ENCODE results near the gene GPR85. TPM values are rescaled to one million over a fixed set of nuclear protein-coding genes. Genes with fewer than 3 reads are reported as not detected.
"Not testable (repeated sequence)": the region's sequence is repeated elsewhere in the genome, so short reads cannot be mapped to it uniquely, and the experiment has no call there.

Gene GPR85, protein sequence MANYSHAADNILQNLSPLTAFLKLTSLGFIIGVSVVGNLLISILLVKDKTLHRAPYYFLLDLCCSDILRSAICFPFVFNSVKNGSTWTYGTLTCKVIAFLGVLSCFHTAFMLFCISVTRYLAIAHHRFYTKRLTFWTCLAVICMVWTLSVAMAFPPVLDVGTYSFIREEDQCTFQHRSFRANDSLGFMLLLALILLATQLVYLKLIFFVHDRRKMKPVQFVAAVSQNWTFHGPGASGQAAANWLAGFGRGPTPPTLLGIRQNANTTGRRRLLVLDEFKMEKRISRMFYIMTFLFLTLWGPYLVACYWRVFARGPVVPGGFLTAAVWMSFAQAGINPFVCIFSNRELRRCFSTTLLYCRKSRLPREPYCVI
- total RNA-seq: not detected

DNA sequence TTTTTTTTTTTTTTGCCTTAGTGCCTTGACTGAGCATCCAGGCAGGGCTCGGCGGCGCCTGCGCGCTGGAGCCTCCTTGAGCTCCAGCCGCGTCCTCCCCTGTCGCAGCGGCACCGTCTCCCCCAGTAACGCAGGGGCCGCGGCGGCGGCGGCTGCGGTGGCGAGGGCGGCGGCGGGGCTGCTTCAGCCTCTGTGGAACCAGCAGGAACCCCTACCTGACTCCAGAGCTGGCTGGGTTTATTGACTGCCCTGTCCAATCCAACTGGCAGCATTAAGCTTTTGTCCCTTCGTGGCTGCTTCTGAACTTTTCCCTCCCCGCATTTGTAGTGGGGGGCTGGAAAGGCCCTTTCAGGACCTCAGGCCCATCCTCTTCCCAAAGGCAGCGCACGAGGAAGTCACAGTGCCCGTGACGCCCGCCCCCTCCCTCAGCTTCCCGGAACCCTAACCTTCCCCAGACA is at the start of gene GPR85:
TSS of gene GPR85 (minus strand) at position 397 of the 458 bp plus-strand sequence. CDS start 2,106 bp downstream, outside the sequence.
- H3K27me3 Mint-ChIP-seq: peaks cover 44% of the 10 kb centered on the region
- H3K4me1 Mint-ChIP-seq: peaks cover 2% of the 10 kb centered on the region
- H3K36me3 Mint-ChIP-seq (ENCODE audit: low read depth): no peaks in the 10 kb centered on the region
- peak within 1 kb of the TSS; percentile 27 for H3K4me3 Mint-ChIP-seq
- H3K27ac Mint-ChIP-seq: no peak within 1 kb of the TSS
- no peaks in the 10 kb centered on the region for H3K9me3 Mint-ChIP-seq
- POLR2A ChIA-PET: no interaction called here
- DNase-seq: peak; percentile 19
- CTCF ChIA-PET: interaction anchor here (0.7 kb wide), 1 partner anchor 10 kb away, joined by 4 read pairs; no protein-coding TSS in a partner anchor

DNA sequence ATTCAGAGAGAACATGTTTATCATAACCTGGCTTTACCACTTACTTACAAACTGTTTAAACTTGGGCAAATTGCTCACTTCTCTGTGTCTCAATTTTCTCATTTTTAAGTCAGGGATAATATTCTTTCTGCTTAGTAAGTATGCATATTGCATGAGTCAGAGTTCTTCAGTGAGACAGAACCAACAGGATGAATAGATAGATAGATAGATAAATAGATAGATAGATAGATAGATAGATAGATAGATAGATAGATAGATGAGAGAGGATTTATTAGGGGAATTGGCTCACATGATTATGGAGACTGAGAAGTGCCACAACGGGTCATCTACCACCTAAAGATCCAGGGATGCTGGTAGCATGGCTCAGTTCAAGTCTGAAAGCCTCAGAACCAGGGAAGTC is 47.4 kb upstream of the GPR85 start:
- Mint-ChIP-seq H3K4me3 (no peak overlapping the region), H3K4me1 (no peaks in the 10 kb centered on the region)
- no peak for DNase-seq

DNA sequence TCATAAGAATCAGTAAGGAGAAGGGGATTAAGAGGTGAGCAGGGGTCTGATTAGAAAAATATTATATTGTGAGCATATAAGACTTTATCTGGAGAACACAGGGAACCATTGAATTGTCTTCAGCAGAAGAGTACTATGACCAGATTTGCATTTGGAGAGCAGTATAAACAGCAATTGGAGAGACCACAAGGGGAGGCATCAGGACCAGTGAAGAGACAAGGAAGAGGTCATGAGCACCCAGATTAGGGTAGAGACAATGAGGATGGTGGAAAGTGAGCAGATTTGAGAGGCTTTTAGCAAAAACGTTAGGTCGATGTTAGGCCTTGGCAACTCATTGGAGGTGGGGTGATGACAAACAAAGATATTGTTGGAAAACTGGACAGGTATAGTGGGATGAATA is 44.7 kb upstream of the GPR85 start:
- ChIA-PET POLR2A (no interaction called here), CTCF (interaction anchor here (2.5 kb wide), 1 partner anchor 11 kb away, joined by 9 read pairs; no protein-coding TSS in a partner anchor)
- Mint-ChIP-seq H3K27me3 (peaks cover 3% of the 10 kb centered on the region), H3K4me1 (no peaks in the 10 kb centered on the region), H3K27ac (no peak overlapping the region), H3K36me3 (ENCODE audit: low read depth) (no peaks in the 10 kb centered on the region), H3K4me3 (no peak overlapping the region), H3K9me3 (no peaks in the 10 kb centered on the region)
- DNase-seq: no peak

More for the DNA sequence above, 47.4 kb upstream of the GPR85 start:
- ChIA-PET CTCF (no interaction called here), POLR2A (no interaction called here)
- H3K27ac Mint-ChIP-seq: no peak overlapping the region
- no peaks in the 10 kb centered on the region for H3K36me3 Mint-ChIP-seq (ENCODE audit: low read depth)
- H3K27me3 Mint-ChIP-seq: peaks cover 3% of the 10 kb centered on the region
- H3K9me3 Mint-ChIP-seq: no peaks in the 10 kb centered on the region

DNA sequence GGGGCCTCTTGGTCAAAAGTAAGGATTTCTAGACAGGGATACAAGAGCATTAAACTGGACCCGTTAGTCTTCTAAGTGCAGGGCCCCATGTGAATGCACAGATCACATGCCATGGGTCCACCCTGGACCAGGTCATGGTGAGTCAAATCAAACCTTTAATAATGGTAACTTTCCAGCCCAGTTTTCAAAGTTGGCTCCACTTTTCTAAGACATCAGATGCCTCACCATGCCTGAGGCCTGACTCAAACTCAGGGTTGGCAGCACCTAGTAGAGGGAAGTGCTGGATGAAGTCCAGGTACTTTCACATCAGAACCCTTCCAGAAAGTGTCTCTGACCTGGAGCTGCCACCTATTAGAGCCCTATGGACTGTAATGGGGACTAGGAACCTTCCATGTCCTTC is 41.4 kb upstream of the GPR85 start:
- POLR2A ChIA-PET: no interaction called here
- no peak overlapping the region for H3K27ac Mint-ChIP-seq

DNA sequence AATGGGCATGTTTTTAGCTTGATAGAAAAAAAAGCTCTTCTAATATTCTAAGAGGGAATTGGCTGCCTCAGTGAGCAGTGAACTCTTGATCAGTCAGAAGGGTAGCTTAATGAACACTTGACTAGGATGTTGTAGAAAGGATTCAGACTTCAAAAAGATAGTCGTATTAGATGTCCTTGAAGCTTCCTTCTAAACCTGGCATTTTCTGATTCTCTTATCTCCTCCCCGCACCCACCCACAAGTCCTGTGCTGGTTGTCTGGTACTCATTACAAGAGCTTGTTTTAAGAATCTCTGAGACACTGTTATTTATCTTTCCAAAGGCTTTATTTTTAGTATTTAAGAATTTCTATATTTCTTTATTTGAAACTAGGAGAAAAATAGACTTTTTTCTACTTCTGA is 39.1 kb upstream of the GPR85 start:
- Mint-ChIP-seq H3K4me3 (no peak overlapping the region), H3K9me3 (no peaks in the 10 kb centered on the region), H3K27ac (no peak overlapping the region), H3K27me3 (no peaks in the 10 kb centered on the region), H3K36me3 (ENCODE audit: low read depth) (no peaks in the 10 kb centered on the region), H3K4me1 (peaks cover 4% of the 10 kb centered on the region)
- DNase-seq: no peak
- POLR2A ChIA-PET: no interaction called here
- CTCF ChIA-PET: interaction anchor here (1.1 kb wide), 1 partner anchor 16 kb away, joined by 3 read pairs; no protein-coding TSS in a partner anchor

More for the DNA sequence above, 41.4 kb upstream of the GPR85 start:
- no peaks in the 10 kb centered on the region for H3K36me3 Mint-ChIP-seq (ENCODE audit: low read depth)
- no peak for DNase-seq
- H3K4me1 Mint-ChIP-seq: peaks cover under 1% of the 10 kb centered on the region
- no peaks in the 10 kb centered on the region for H3K9me3 Mint-ChIP-seq
- H3K27me3 Mint-ChIP-seq: peaks cover 3% of the 10 kb centered on the region
- CTCF ChIA-PET: no interaction called here
- no peak overlapping the region for H3K4me3 Mint-ChIP-seq

DNA sequence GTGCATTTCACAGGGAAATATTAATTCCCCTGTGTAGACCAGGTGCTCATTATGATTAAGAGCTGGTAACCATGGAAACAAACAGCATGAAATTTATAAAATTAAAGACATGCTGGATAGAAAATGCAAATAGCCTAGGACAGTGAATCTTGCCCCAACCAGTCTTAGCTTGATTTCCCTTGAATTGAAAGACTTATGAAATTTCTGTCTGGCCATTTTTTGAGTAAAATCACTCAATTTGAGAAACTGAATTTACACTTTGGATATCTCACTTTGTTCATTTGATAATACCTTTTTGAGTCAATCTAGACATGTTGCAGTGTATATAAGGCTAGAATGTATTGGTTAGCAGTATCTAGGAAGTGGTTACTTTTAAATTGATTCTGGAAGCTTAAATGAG is 36.1 kb upstream of the GPR85 start:
- H3K9me3 Mint-ChIP-seq: peaks cover 5% of the 10 kb centered on the region
- no peaks in the 10 kb centered on the region for H3K27me3 Mint-ChIP-seq
- no peak for DNase-seq
- H3K27ac Mint-ChIP-seq: no peak overlapping the region
- peaks cover 1% of the 10 kb centered on the region for H3K36me3 Mint-ChIP-seq (ENCODE audit: low read depth)
- H3K4me3 Mint-ChIP-seq: no peak overlapping the region
- ChIA-PET POLR2A (no interaction called here), CTCF (no interaction called here)
- H3K4me1 Mint-ChIP-seq: peaks cover 22% of the 10 kb centered on the region

DNA sequence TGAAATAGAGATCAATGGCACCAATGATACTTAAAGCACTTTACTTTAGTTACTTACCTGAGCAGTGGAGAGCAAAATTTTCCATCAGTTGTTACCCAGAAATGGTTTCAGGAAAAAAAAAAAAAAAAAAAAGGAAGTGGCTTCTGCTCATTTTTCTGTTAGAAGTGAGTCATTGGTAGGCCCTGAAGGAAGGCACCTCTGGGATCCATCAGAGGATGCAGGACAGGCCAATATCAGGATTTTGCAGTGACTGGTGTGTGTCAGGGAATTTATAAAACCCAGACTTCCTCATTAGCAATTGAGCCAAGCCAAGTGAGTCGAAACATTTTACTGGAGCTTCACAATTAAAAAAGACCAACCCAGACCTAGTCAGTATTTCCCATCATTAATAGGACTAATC is 34.0 kb upstream of the GPR85 start:
- H3K9me3 Mint-ChIP-seq: peaks cover 5% of the 10 kb centered on the region
- ChIA-PET POLR2A (no interaction called here), CTCF (interaction anchor here (0.6 to 2.9 kb wide), 2 partner anchors 9 to 94 kb away, joined by 3 to 9 read pairs; no protein-coding TSS in a partner anchor)
- DNase-seq: no peak
- peaks cover 5% of the 10 kb centered on the region for H3K36me3 Mint-ChIP-seq (ENCODE audit: low read depth)
- no peak overlapping the region for H3K4me3 Mint-ChIP-seq
- H3K27ac Mint-ChIP-seq: no peak overlapping the region
- peaks cover 29% of the 10 kb centered on the region for H3K4me1 Mint-ChIP-seq
- H3K27me3 Mint-ChIP-seq: no peaks in the 10 kb centered on the region

DNA sequence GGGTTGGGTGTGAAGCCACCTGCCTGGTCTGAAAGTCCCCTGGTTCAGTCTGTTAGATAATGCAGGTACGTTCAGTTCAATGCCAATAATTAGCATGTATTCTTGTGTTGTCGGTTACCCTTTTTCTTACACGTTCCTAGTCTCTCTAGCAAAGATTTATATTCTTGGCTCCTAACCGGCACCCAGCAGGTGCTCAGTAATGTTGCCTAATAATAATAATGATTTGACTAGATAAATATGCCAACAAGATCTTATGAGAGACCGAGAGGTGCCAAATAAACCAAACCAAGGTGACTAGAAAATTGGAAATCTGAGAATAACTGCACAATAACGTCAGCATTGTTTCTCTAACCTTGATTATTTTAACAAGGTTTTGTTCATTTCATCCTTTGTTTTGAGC is 32.8 kb upstream of the GPR85 start:
- Mint-ChIP-seq H3K27ac (peak overlapping the region; percentile 96), H3K4me1 (peaks cover 29% of the 10 kb centered on the region), H3K27me3 (no peaks in the 10 kb centered on the region), H3K36me3 (ENCODE audit: low read depth) (peaks cover 7% of the 10 kb centered on the region), H3K9me3 (peaks cover 5% of the 10 kb centered on the region), H3K4me3 (no peak overlapping the region)
- ChIA-PET CTCF (interaction anchor here (2.9 kb wide), 1 partner anchor 11 kb away, joined by 9 read pairs; no protein-coding TSS in a partner anchor), POLR2A (no interaction called here)
- DNase-seq: no peak

DNA sequence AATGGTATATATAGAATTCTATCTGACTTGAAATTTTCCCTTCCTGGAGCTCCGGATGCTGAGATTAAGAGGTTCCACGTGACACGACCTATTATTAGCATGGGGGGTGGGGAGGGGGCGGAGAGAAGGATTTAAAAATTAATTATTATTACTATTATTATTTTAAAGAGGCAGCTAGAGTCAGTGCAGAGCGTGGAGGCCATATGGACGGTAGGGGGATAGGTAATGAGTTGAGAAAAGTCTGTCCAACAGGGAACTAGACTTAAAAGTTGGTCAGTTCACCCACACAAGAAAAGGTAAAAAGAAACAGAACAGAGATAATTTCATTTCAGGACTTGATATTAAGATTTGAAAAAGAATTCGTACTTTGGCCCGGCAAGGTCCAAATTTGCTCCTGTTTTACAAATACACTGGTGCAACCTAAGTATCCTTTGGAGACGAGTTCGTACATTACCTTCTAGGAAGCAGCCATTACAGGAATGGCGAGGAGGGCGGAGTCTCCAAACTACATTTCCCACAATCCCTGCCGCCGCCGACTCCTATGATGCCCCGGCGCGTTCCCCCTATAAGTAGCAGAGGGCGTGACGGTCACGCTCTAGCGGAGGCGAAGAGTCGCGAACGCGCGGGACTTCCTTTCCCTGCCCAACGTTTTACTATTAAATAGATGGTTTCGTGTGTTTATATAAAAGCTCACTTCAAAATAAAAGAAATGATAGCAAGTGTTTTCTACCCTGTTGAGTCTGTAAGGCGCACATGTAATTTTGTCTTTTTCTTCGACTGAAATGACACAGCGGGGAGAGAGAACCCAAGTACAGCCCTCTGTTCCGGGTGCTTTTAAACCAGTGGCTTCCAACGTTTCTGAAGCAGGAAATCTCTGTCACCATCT is 31.7 kb upstream of the GPR85 start, which contains the start of gene SMIM30:
TSS of gene SMIM30 (minus strand) at position 481 of the 886 bp plus-strand sequence. CDS start 976 bp downstream, outside the sequence.
- DNase-seq: peak; percentile 91
- Mint-ChIP-seq H3K4me3 (peak within 1 kb of the TSS; percentile 96), H3K4me1 (peaks cover 31% of the 10 kb centered on the region), H3K27ac (peak within 1 kb of the TSS; percentile 96), H3K27me3 (no peaks in the 10 kb centered on the region), H3K36me3 (ENCODE audit: low read depth) (peaks cover 7% of the 10 kb centered on the region), H3K9me3 (peaks cover 5% of the 10 kb centered on the region)
- POLR2A ChIA-PET: interaction anchor here (0.6 kb wide), 1 partner anchor 23 kb away, joined by 3 read pairs; no protein-coding TSS in a partner anchor
- CTCF ChIA-PET: no interaction called here

DNA sequence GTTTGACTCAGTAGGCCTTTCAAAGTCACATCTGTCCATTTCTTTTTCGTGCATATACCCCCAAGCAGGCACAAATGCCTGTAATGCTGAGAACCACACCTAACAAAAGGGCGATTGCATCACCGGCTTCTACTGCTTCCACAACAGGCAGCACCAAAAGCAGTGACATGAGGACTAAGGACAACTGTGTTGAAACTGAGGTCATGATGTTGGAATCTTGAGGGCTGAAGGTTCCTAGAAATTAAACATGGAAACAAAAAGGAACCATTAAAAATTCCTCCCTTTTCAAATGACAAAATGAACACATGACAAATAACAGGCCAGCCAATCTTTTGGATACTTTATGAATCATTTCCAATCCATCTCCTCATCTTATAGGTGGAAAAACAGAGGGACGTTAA is 30.7 kb upstream of the GPR85 start:
- DNase-seq; H3K27me3 Mint-ChIP-seq; H3K36me3 Mint-ChIP-seq (ENCODE audit: low read depth); H3K9me3 Mint-ChIP-seq; POLR2A ChIA-PET; H3K27ac Mint-ChIP-seq; CTCF ChIA-PET: not testable (repeated sequence)
- Mint-ChIP-seq H3K4me1 (peaks cover 29% of the 10 kb centered on the region), H3K4me3 (peak overlapping the region; percentile 96)

DNA sequence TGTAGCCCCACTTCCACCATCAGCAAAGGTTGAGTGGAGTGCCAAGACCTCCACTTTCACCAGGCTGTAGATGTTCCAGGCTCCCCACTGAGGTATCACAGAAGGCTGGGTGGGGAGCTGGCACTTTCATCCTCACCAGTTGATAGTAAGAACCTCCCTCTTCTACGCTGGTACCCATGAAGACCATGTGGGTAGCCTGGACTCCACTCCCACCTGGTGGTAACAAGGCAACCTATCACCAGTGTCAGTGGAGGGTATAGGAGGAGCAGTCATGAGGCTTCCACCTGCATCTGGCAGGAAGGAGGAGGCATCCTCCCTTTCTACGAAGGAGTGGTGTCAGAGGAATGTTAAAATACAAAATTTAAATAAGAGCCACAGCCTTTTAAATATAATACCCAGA is 27.3 kb upstream of the GPR85 start:
- Mint-ChIP-seq H3K27me3 (no peaks in the 10 kb centered on the region), H3K9me3 (no peaks in the 10 kb centered on the region), H3K4me3 (no peak overlapping the region), H3K27ac (no peak overlapping the region), H3K36me3 (ENCODE audit: low read depth) (peaks cover 7% of the 10 kb centered on the region), H3K4me1 (peaks cover 20% of the 10 kb centered on the region)
- DNase-seq: no peak
- ChIA-PET CTCF (interaction anchor here (0.9 kb wide), 1 partner anchor 11 kb away, joined by 3 read pairs; no protein-coding TSS in a partner anchor), POLR2A (no interaction called here)

DNA sequence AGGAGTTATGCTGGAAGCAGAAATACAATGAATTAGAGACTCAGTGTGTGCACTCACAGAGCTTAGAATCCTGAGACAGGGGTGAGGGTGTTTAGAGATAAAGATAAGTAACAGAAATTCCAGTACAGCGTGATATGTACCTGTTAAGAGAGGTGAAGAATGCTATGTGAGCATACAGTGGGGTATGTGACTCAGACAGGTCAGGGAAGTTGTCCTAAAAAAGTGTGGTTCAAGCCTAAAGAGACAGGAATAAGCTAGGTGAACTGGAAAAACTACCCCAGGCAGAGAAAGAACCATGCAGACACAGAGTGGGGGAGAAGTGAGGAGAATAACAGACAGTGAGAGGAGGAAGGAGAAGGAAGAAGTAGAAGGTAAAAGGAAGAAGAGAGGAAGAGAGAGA is 23.1 kb upstream of the GPR85 start:
- ChIA-PET POLR2A (no interaction called here), CTCF (no interaction called here)
- DNase-seq: no peak
- H3K36me3 Mint-ChIP-seq (ENCODE audit: low read depth): peaks cover 2% of the 10 kb centered on the region
- H3K27me3 Mint-ChIP-seq: no peaks in the 10 kb centered on the region
- H3K27ac Mint-ChIP-seq: no peak overlapping the region
- no peaks in the 10 kb centered on the region for H3K9me3 Mint-ChIP-seq
- peaks cover 4% of the 10 kb centered on the region for H3K4me1 Mint-ChIP-seq
- H3K4me3 Mint-ChIP-seq: no peak overlapping the region

DNA sequence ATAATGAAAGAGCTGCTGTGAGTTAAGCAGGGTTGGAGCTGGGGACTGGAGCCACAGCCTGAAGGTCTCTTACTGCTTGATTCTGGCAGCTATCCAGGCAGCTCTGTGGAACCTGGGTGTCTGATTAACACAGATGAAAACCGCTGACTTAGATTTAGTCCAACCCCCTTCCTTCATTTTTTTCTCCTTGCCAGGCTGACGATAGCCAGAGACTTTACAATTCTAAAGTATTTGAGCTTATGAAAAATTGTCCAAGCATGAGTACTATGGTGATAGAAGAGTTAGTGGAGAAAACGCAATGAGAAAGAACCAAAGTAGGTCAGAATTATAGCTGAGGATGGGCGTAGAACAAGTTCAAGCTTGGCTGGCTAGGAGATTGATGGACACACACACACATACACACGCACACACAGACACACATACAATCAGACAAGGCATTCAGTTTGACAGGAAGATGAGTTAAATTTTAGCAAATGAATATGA is 13.5 kb upstream of the GPR85 start:
- H3K9me3 Mint-ChIP-seq: no peaks in the 10 kb centered on the region

More for the DNA sequence above, 13.5 kb upstream of the GPR85 start:
- Mint-ChIP-seq H3K36me3 (ENCODE audit: low read depth) (no peaks in the 10 kb centered on the region), H3K4me3 (no peak overlapping the region), H3K27me3 (peaks cover 3% of the 10 kb centered on the region), H3K27ac (no peak overlapping the region), H3K4me1 (no peaks in the 10 kb centered on the region)
- POLR2A ChIA-PET: no interaction called here
- DNase-seq: no peak
- CTCF ChIA-PET: no interaction called here

All from activated CD4-positive, alpha-beta T cell treated with anti-CD3 and anti-CD28 coated beads, Interleukin-2, amount 10 ng/mL, durations not matched to agents 7 days and 5 days (primary cell).